Hippocampal formation (tissue), 2 donors: Measurements from ENCODE around the gene ZNF438.
"Not testable (repeated sequence)": the region's sequence is repeated elsewhere in the genome, so short reads cannot be mapped to it uniquely, and the experiment has no call there.

ENCODE experiments used
- DNase-seq, 2 donors: peaks; one replicate each; lab custom pipeline; 2025; lab: John Stamatoyannopoulos, UW

The ZNF438 gene

GRCh38 chr10:31031558-31032257 lies at the start of gene ZNF438:
Gene ZNF438 (minus strand): TSS chr10:31031865. CDS start chr10:30877034, 154,831 bp downstream.
- peak; percentile 90 to 92 for DNase-seq

DNA sequence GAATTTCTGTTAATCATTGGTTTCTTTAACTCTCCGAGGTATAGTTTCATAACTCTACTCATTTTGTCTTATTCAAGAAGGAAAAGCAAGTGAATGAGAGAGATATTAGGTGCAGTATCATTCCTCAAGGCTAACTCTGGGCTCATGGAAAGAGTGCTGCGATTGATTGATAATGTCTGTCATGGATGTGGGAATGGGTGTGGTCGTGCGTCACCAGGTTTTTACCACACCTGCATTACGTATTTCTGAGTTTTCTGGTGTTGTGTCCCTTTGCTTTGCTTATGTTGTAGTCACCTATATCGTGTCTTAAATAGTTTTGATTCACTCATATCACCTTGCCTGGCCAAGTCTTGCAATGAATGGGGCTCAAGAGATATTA lies 44.9 kb upstream of the ZNF438 start:
- no peak for DNase-seq

- no peak for DNase-seq
Measured at GRCh38 chr10:31075881-31076609, 44.4 kb upstream of the ZNF438 start.

DNA sequence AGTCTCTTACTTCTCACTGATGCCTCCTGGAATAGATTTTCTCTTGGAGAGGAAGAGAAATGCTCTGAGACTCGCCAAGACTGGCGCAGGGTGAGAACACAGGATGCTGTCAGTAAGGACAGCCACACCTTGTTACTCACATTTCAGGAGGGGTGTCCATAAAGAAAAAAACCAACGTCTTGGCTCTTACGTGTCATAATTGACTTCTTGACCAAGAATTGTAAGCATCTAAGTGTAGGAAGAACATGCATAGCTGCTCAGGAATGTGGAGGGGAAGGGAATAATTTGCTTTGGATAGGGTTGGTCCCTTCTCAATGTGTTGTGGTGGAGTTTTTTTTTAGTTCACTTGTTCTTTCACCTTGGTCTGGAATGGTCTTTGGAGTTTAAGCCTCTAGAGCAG lies 43.8 kb upstream of the ZNF438 start:
- no peak for DNase-seq

GRCh38 chr10:31074722-31075086 lies 43.0 kb upstream of the ZNF438 start:
- no peak for DNase-seq

GRCh38 chr10:31073996-31074721 lies 42.5 kb upstream of the ZNF438 start:
- no peak for DNase-seq

GRCh38 chr10:31073211-31073610 lies 41.5 kb upstream of the ZNF438 start:
- no peak for DNase-seq

GRCh38 chr10:31072451-31072850 lies 40.8 kb upstream of the ZNF438 start:
- no peak for DNase-seq

- DNase-seq: no peak
Measured at GRCh38 chr10:31071232-31072005, 39.8 kb upstream of the ZNF438 start.

DNA sequence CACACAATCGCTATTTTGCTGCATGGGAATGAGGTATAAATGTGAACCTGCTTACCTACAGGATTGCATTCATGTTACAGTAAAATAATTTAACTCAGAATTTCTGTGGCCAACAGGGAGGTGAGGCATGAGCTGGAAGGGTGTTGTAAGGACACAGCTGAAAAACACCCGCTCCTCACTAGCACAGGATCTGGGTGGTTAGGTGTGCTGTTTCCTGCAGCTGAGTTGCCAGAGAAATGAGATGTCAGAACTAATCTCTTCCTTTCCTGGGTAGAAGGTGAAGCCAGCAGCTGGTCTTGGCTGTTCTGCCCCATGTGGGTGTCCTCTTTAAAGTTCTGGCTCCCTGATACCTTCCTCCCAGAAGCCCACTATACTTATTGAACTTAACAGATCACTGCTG lies 39.0 kb upstream of the ZNF438 start:
- DNase-seq: no peak

DNA sequence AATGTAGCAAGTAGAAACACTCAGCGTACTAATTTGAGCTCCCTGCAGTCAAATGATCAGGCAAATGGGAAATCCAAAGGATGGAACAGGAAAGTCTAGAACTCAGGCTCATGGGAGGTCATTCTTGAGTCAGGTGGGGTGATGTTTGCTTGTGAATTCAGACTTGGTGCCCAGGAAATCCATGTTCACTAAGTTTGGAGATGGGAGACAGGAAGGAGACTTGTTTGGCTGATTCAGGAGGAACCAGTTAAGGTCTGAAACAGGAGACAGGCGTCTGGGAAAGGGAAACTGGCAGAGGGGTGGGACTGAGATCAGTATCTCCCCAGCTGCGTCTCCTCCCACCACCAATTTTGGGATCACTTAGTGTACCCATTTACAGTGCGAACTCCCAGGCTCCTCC lies 38.4 kb upstream of the ZNF438 start:
- no peak for DNase-seq

DNA sequence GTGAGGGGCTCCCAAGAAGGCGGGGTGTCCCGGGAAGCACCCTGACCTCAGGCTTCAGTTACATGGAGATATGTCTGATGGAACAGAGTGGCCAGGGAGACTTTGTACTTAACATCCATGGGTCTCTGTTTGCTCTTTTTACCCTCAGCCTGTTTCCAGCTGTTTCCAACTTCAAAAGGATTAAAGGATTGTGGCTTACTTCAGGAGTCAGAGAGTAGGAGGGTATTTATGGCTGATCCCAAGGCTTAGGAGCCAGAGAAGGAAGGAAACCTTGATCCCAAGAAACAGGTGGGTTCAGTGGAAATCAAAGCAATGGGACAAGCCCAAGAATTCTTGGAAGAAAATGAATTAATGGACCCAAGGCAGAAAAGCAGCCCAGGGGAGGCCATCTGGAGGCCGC lies 37.7 kb upstream of the ZNF438 start:
- DNase-seq: no peak

- DNase-seq: peak in 1 of 2 donors; percentile 1
Measured at GRCh38 chr10:31064348-31064747, 32.7 kb upstream of the ZNF438 start.

DNA sequence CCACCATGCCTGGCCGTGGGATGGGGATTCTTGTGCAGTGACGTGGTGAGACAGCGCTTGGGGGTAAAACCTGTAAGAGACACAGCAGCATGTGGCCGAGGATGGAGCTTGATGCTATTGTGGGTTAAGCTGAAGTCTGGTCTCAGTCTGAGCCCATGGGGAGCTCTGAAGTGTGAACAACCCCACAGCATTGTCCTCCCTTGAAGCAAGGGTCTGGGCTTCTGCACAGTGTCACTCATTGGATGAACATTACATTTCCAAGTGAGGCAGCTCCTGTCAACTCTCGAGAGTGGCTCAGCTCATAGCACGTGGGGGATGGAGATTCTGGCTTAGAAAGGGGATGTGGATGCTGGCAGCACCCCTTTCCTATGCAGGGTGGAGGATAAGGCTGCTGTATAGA lies 32.2 kb upstream of the ZNF438 start:
- no peak for DNase-seq

- no peak for DNase-seq
Measured at GRCh38 chr10:31062856-31063255, 31.2 kb upstream of the ZNF438 start.

DNA sequence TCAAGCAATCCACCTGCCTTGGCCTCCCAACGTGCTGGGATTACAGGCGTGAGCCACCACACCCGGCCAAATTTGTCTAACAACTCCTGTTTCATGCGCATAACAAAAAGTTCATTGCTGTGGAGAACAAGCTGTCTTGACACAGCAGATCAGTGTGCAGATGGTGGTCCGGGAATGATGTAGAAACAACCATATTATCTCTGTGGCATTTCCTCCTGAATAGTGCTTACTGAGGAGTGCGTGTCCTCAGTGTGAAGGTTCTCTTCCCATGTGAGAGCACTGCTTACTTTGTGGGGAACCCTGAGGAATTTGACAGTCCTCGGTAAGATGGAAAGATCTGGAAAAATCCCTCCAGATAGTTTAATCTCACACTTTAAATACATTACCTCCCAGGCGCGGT lies 30.3 kb upstream of the ZNF438 start:
- no peak for DNase-seq

DNA sequence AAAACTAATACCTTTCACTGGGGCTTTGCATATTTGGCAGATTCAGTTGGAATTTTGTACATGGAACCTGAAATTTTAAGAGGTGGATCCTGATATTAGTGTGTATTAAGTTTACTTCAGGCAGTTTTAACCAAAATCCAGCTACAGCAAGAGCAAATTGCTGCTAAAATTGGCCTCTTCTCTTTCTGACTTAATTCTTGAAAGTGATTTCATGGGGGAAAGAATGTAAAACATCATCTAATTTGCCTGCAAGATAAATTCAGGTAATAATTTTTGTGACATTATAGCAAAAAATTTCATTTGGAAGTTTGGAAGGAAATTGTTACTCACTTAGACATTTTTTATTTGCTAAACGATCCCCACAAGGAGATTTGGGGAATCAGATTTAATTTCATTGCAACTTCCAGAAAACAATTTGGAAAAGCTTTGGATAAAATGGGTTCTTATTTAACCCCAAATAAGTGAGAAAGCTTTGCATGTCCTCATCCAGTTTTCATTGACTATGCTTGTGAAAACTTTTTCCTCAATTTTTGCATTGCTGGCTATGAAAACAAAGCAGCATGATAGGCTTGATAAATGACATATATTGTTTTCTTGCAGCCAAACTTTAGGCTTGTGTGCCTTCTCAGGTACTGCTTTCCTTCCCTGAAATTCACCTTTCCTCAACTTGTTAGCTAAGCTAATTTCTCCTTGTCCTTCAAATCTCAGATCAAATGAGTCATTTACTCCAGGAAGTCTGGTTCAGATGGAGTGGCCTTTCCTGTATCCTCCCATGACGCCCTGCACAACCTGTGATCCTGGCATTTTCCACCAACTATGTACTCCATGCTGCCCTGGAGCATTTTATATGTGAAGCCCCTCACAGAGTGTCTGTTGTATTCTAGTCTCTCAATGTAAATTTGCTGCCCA lies 27.4 kb upstream of the ZNF438 start:
- DNase-seq: no peak

DNA sequence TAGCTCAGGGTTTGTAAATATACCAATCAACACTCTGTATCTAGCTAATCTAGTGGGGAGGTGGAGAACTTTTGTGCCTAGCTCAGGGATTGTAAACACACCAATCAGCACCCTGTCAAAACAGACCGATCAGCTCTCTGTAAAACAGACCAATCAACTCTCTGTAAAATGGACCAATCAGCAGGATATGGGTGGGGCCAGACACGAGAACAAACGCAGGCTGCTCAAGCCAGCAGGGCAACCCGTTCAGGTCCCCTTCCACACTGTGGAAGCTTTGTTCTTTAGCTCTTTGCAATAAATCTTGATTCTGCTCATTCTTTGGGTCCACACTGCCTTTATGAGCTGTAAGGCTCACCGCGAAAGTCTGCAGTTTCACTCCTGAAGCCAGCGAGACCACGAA lies 25.0 kb upstream of the ZNF438 start:
- not testable (repeated sequence) for DNase-seq

DNA sequence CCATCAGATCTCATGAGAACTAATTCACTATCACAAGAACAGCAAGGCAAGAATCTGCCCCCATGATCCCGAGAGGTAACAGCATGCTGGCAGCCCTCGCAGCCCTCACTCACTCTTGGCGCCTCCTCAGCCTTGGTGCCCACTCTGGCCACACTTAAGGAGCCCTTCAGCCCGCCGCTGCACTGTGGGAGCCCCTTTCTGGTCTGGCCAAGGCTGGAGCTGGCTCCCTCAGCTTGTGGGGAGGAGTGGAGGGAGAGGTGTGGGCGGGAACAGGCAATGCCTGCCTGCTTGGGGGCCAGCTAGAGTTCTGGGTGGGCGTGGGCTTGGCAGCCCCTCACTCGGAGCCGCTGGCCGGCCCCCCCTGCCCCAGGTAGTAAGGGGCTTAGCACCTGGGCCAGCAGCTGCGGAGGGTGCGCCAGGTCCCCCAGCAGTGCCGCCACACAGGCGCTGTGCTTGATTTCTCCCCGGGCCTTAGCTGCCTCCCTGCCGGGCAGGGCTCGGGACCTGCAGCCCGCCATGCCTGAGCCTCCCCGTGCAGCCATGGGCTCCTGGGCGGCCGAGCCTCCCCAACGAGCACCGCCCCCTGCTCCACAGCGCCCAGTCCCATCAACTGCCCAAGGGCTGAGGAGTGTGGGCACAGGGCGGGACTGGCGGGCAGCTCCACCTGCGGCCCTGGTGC lies 24.0 kb upstream of the ZNF438 start:
- no peak for DNase-seq

- DNase-seq: no peak
Measured at GRCh38 chr10:31051703-31052102, 20.0 kb upstream of the ZNF438 start.

DNA sequence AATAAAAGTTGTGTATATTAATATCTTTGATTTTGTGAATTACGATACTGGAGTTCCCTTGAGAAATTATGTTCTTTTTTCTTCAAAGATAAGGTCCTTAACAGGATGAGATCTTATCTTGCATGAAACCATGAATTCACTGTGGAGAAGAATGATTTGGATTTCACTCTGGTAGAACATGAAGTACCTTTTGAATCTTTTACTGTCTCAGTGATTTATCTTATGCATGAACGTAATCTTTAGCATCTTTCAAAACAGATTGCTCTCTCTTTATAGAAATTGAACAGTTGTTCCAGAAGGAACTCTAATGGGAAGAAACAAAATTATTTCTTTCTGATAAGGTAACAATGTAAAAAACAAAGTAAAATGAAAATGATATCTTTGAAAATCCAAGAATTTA lies 11.0 kb upstream of the ZNF438 start:
- DNase-seq: no peak
